ENCODE results near the gene FCRL4. TPM values are rescaled to one million over a fixed set of nuclear protein-coding genes. Genes with fewer than 3 reads are reported as not detected.

FCRL4 gene
- not detected in 2 replicates for total RNA-seq

DNA sequence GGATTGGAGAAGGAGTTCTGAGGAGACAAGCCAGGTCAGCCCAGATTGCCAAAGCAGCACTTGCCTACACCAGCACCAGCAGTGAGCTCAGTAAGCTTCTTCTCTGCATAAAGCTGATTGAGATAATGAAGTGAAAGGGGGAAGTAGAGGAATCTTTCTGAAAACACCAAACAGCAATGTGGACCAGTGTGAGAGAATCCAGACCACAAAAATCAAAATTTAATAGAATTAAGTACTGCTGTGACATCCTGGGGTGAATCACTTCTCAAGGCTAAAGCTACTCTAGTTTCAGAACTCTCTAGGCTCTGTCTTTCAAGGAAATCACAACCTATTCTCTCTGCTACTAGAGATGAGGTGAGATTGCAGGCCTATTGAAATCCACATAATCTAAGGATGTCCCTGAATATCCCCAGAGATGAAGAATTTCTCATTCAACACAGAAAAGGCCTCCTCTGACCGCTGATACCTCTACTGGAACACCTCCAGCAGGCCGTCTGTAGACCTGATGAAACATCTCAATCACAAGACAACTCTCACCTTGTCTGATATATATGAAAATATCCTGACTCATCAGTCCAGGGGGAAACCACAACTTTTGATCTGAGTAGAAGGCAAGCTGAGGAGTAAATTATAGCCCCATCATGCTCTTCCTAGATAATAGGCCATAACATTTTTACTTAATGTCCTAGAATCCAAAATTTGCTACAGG is at the start of gene FCRL4:
Gene FCRL4 (minus strand): TSS at position 127 of the 709 bp plus-strand sequence. CDS start 141 bp downstream, outside the sequence.

GRCh38 chr1:157551694-157552693 is 45.9 kb downstream of the FCRL4 start, which contains the start of gene FCRL5:
TSS of gene FCRL5 (minus strand) at chr1:157552515. CDS start at chr1:157552362, 153 bp downstream.

Other genes with a start within 250 kb of the FCRL4 start
- gene FCRL5, start 45.6 kb downstream of the FCRL4 start, total RNA-seq, result not detected in 2 replicates
- not detected in 2 replicates for gene FCRL3, start 102.7 kb upstream of the FCRL4 start, total RNA-seq
- not detected in 2 replicates for gene FCRL2, start 179.0 kb upstream of the FCRL4 start, total RNA-seq
- not detected in 2 replicates for gene FCRL1, start 222.0 kb upstream of the FCRL4 start, total RNA-seq
- not detected in 2 replicates for gene CD5L, start 243.7 kb upstream of the FCRL4 start, total RNA-seq